ENCODE results near the gene AZU1. TPM values are rescaled to one million over a fixed set of nuclear protein-coding genes. Genes with fewer than 3 reads are reported as not detected.

AZU1 gene
- polyA plus RNA-seq, 2 of the 4 experiments (the other 2 are of a cell fraction): 0.31 to 0.32 TPM

GRCh38 chr19:797528-798414, 29.9 kb upstream of the AZU1 start:
- POLR2A ChIA-PET: no interaction called here
- peak in 1 of 2 experiments; percentile 41; a peak in 3 of 6 replicates for ATAC-seq
- TF ChIP-seq HEYL (CRISPR knock-in tag; IDR thresholded peaks at IDR 0.05): no peak
- no peak for TF ChIP-seq HOXA7 (CRISPR knock-in tag; IDR thresholded peaks at IDR 0.05)
- TF ChIP-seq FOSB (CRISPR knock-in tag; IDR thresholded peaks at IDR 0.05): no peak
- peak; percentile 58 to 75; a peak in 4 of 5 replicates for TF ChIP-seq JUN (IDR thresholded peaks at IDR 0.05)
- TF ChIP-seq ATOH8 (CRISPR knock-in tag; IDR thresholded peaks at IDR 0.05; ENCODE audit: low read depth): 0 out of 2 replicates have a peak, but pooled peaks have one; percentile 27
- peak in 1 of 2 experiments; percentile 12; a peak in 1 of 5 replicates for TF ChIP-seq EP300 (IDR thresholded peaks at IDR 0.05)
- TF ChIP-seq MAX (IDR thresholded peaks at IDR 0.05): peak; percentile 59; the same call in 1 of the 2 replicates
- peak; percentile 63; the same call in 1 of the 2 replicates for TF ChIP-seq MYC (IDR thresholded peaks at IDR 0.05; ENCODE audit: borderline replicate concordance, low read length)
- 0 out of 3 replicates have a peak, but pooled peaks have one; percentile 9 for TF ChIP-seq BCL3 (IDR thresholded peaks at IDR 0.05)
- no peak for TF ChIP-seq EHMT2 (IDR thresholded peaks at IDR 0.05; ENCODE audit: low read depth)
- peaks cover 42% of the 10 kb centered on the region for H3K4me1 ChIP-seq
- WGBS (ENCODE audit: missing lambda C conversion rate): 1% methylated on average over 19 of the region's 129 CpGs
- CTCF ChIA-PET: no interaction called here
- H3K9me3 ChIP-seq: no peaks in the 10 kb centered on the region
- H3K4me3 ChIP-seq: peak overlapping the region; percentile 100
- DNase-seq (ENCODE audit: low read depth in 1 of 2, low spot score in 1 of 2): peak; percentile 67 to 91
- H3K27ac ChIP-seq: peak overlapping the region; percentile 100
- H3K4me2 ChIP-seq: peak overlapping the region; percentile 86
- FAIRE-seq: no peak

GRCh38 chr19:798415-799075, 29.1 kb upstream of the AZU1 start:
- DNase-seq (ENCODE audit: low read depth in 1 of 2, low spot score in 1 of 2) (no peak), FAIRE-seq (no peak), ATAC-seq (peak in 1 of 2 experiments; percentile 0; a peak in 1 of 6 replicates)
- no peak for TF ChIP-seq POLR2A (IDR thresholded peaks at IDR 0.05; ENCODE audit: low read length)
- TF ChIP-seq ATOH8 (CRISPR knock-in tag; IDR thresholded peaks at IDR 0.05; ENCODE audit: low read depth): no peak
- TF ChIP-seq HMGXB4 (CRISPR knock-in tag; IDR thresholded peaks at IDR 0.05; ENCODE audit: borderline replicate concordance): no peak
- TF ChIP-seq JUNB (IDR thresholded peaks at IDR 0.05): no peak
- no peak for TF ChIP-seq NFE2L2 (conservative IDR thresholded peaks at IDR 0.05; ENCODE audit: low read length)
- no peak for TF ChIP-seq RFX5 (IDR thresholded peaks at IDR 0.05)
- no peak for TF ChIP-seq HES2 (IDR thresholded peaks at IDR 0.05)
- TF ChIP-seq RNF2 (IDR thresholded peaks at IDR 0.05; ENCODE audit: borderline replicate concordance, low read depth): no peak
- no peak for TF ChIP-seq SMC3 (IDR thresholded peaks at IDR 0.05)
- no peak for TF ChIP-seq TFCP2L1 (CRISPR knock-in tag; IDR thresholded peaks at IDR 0.05)
- no peak for TF ChIP-seq ZNF302 (CRISPR knock-in tag; IDR thresholded peaks at IDR 0.05)
- TF ChIP-seq RCOR1 (IDR thresholded peaks at IDR 0.05; ENCODE audit: low read depth, low read length): no peak
- no peak for TF ChIP-seq HDAC2 (IDR thresholded peaks at IDR 0.05)
- TF ChIP-seq RARB (CRISPR knock-in tag; IDR thresholded peaks at IDR 0.05): no peak
- no peak for TF ChIP-seq PHF8 (IDR thresholded peaks at IDR 0.05; ENCODE audit: borderline replicate concordance, low read depth)
- no peak for TF ChIP-seq MAFK (IDR thresholded peaks at IDR 0.05; ENCODE audit: partially characterized antibody)
- no peak for TF ChIP-seq EHF (CRISPR knock-in tag; IDR thresholded peaks at IDR 0.05)
- Histone ChIP-seq H3K4me3 (peak overlapping the region; percentile 100), H3K9me3 (no peaks in the 10 kb centered on the region), H3K4me2 (peak overlapping the region; percentile 86), H3K27ac (peak overlapping the region; percentile 100), H3K4me1 (peaks cover 50% of the 10 kb centered on the region)
- ChIA-PET POLR2A (interaction anchor here (1.2 kb wide), 1 partner anchor 46 kb away, joined by 6 read pairs; no protein-coding TSS in a partner anchor), CTCF (interaction anchor here (1.0 to 1.3 kb wide), 3 partner anchors 12 to 17 kb away, joined by 3 to 5 read pairs (median 4); no protein-coding TSS in a partner anchor)
- 0% methylated on average over 3 of the region's 44 CpGs for WGBS (ENCODE audit: missing lambda C conversion rate)
